ENCODE data around the gene UBA6.
"Not testable (repeated sequence)": the region's sequence is repeated elsewhere in the genome, so short reads cannot be mapped to it uniquely, and the experiment has no call there.

UBA6 gene

DNA sequence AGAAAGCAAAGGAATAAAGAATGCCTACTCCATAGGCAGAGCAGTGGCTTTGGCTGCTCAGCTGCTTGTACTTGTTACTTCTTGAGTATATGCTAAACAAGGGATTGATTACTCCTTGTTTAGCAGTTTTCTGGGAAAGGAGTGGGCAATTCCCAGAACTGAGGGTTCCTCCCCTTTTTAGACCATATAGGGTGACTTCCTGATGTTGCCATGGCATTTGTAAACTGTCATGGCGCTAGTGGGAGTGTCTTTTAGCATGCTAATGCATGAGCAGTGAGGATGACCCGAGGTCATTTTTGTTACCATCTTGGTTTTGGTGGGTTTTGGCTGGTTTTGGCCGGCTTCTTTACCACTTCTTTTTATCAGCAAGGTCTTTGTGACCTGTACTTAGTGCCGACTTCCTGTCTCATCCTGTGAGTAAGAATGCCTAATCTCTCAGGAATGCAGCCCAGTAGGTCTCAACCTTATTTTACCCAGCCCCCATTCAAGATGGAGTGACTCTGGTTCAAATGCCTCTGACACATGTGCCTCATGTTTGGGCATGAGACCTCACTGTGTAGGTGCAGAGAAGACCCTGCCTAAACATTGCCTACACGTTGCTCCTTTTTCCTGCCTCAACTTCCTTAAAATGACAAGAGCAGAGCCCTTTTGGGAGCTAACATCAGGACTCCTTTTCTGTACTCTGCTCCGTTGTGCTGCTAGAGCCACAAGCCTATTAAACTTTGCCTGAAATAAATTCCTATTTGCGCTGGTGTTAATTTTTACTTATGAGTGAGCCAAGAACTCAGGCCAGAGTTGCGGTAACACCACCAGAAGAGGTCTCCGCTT is 21.0 kb upstream of the UBA6 start:
- H3K27me3 Mint-ChIP-seq = no peaks in the 10 kb centered on the region
- no peaks in the 10 kb centered on the region for H3K9me3 Mint-ChIP-seq
- H3K4me1 Mint-ChIP-seq = peaks cover 5% of the 10 kb centered on the region
- DNase-seq = no peak
- H3K27ac Mint-ChIP-seq = no peak overlapping the region
- H3K36me3 Mint-ChIP-seq (ENCODE audit: low read depth) = peaks cover 21% of the 10 kb centered on the region
- ATAC-seq = no peak
- no peak overlapping the region for H3K4me3 Mint-ChIP-seq

DNA sequence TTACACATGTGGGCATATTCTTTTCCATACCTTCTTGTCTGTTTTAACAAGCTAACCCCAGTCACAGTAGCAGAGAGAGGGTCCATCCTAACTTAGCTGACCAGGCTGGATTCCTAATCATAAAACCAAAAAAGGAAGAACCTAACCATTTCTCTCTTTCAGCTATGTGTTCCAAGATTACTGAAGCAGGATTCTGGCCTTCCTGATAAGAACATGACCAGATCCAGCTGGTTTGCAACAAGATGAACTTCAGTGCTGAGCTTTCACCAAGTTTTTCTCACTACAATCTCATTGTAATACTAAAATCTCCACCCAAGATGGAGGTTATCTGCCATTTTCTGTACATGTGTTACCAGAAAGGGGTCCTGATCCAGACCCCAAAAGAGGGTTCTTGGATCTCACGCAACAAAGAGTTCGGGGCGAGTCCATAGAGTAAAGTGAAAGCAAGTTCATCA is 20.4 kb upstream of the UBA6 start:
- Mint-ChIP-seq H3K4me1 (no peaks in the 10 kb centered on the region), H3K4me3 (no peak overlapping the region), H3K27me3 (no peaks in the 10 kb centered on the region), H3K9me3 (no peaks in the 10 kb centered on the region), H3K36me3 (ENCODE audit: low read depth) (peaks cover 23% of the 10 kb centered on the region), H3K27ac (no peak overlapping the region)
- DNase-seq = no peak
- no peak for ATAC-seq

DNA sequence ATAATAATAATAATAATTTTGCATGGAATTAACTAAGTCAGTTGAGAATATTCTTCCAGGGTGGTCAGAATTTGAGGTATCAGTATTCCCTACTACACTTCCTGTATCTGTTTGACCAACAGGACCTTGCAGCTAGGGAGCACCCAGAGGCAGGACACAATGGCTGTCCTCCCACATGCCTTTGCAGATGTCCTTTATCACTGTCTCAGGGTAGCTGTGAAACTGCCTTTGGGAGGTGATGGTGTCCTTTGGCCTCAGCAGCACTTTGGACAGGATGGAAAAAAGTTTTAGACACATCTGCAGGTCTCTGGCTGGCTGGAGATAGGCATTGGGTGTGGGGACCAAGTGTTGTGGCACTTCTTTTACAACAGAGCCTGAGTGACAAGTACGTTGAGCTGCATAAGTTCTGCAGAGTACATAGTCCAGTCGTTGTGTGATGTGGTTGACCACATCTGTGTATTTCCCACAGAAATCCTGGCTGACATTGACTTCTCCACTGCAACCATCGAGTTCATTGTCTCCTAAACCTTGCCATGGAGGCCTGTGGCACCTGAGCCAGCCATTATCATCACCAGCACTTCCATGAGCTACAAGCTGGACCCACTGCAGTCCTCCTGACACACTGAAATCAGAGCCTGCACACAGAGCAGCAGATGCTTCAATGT is 19.1 kb upstream of the UBA6 start:
- ATAC-seq (no peak), DNase-seq (no peak)
- Mint-ChIP-seq H3K27me3 (no peaks in the 10 kb centered on the region), H3K9me3 (no peaks in the 10 kb centered on the region), H3K27ac (no peak overlapping the region), H3K4me3 (no peak overlapping the region), H3K4me1 (no peaks in the 10 kb centered on the region), H3K36me3 (ENCODE audit: low read depth) (peaks cover 26% of the 10 kb centered on the region)

DNA sequence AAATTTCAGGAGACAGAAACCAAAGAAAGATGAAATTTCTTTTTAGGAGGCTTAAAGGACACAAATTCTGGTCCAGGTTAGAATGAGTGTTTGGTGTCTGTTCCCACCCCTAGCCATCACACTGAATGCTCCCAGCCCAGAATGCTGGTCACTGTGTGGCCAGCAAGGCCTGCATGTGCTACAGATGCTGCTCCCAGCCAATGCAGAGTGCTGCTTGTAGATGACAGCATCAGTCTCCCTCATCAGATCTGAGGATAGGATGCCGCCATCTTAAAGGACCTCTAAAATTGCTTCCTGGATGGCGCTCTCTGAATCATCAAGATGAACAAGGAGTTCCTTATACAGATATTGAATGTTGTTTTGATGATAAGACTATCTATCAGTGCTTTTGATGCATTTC is 17.9 kb upstream of the UBA6 start:
- no peak for DNase-seq
- ATAC-seq = no peak
- Mint-ChIP-seq H3K4me3 (no peak overlapping the region), H3K36me3 (ENCODE audit: low read depth) (peaks cover 26% of the 10 kb centered on the region), H3K9me3 (no peaks in the 10 kb centered on the region), H3K27me3 (no peaks in the 10 kb centered on the region), H3K27ac (no peak overlapping the region), H3K4me1 (peaks cover 10% of the 10 kb centered on the region)

DNA sequence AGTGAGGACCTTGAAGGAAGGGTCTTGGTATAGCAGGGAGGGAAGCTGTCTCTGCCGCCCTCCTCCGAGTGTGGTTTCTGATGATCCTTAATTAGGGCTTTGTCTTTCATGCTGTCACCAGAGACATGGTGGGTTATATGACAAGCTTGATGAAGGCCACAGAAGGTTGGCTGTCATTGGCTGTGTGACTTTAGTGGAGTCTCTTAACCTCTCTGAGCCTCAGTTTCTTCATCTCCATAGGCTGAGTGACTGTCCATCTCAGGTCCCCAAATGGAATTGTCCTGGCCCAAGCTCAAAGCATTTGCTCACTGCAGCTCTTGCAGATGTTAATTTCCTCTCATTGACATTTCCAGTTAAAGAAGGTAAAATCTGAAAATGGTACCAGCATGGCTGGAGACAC is 16.6 kb upstream of the UBA6 start:
- Mint-ChIP-seq H3K27ac (no peak overlapping the region), H3K9me3 (no peaks in the 10 kb centered on the region)

DNA sequence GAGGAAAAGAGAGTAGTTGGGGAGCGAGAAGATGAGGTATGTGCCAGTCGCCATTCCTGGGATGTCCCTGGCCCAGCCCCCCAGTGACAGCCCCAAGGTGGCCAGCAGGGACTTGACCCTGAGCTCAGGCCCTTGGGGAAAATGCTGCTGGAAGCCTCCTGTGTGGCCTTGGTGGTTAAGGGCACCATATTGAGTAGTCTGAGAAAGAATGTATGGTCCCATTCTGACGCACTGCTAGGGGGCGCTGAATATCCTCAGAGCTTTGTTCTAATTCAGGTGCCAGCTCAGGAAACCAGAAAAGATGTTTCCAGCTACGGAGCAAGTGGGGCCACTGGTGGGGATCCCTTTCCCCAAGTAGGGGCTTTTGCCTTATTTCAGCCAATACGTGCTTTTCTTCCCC is 14.0 kb upstream of the UBA6 start:
- H3K4me1 Mint-ChIP-seq = peaks cover 32% of the 10 kb centered on the region
- H3K27ac Mint-ChIP-seq = no peak overlapping the region
- H3K36me3 Mint-ChIP-seq (ENCODE audit: low read depth) = peaks cover 9% of the 10 kb centered on the region
- no peaks in the 10 kb centered on the region for H3K27me3 Mint-ChIP-seq
- DNase-seq = no peak
- no peak overlapping the region for H3K4me3 Mint-ChIP-seq
- no peak for ATAC-seq
- no peaks in the 10 kb centered on the region for H3K9me3 Mint-ChIP-seq

More for the DNA sequence above, 16.6 kb upstream of the UBA6 start:
- H3K4me3 Mint-ChIP-seq = no peak overlapping the region
- ATAC-seq = no peak
- H3K27me3 Mint-ChIP-seq = no peaks in the 10 kb centered on the region
- peaks cover 24% of the 10 kb centered on the region for H3K36me3 Mint-ChIP-seq (ENCODE audit: low read depth)
- peaks cover 19% of the 10 kb centered on the region for H3K4me1 Mint-ChIP-seq
- DNase-seq = no peak

DNA sequence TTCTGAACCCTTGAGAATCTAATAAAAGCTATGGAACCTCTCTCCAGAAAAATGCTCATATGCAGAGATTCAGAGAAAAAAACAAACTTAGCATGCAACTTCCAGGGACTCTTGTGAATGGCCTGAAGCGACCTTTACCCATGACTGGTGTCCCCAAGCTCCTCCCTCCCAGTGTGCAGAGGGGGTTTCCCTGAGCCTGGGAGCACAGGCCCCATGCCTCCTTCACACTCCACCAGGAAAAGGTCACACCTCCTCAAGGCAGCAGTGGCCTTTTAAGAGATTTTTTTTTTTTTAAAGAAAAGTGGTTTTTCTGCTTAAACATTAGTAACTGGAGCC is 13.3 kb upstream of the UBA6 start:
- Mint-ChIP-seq H3K36me3 (ENCODE audit: low read depth) (peaks cover 14% of the 10 kb centered on the region), H3K9me3 (no peaks in the 10 kb centered on the region), H3K27ac (peak overlapping the region; percentile 83), H3K27me3 (no peaks in the 10 kb centered on the region), H3K4me1 (peaks cover 32% of the 10 kb centered on the region), H3K4me3 (peak overlapping the region; percentile 7)
- ATAC-seq (peak; percentile 99), DNase-seq (peak; percentile 70)

DNA sequence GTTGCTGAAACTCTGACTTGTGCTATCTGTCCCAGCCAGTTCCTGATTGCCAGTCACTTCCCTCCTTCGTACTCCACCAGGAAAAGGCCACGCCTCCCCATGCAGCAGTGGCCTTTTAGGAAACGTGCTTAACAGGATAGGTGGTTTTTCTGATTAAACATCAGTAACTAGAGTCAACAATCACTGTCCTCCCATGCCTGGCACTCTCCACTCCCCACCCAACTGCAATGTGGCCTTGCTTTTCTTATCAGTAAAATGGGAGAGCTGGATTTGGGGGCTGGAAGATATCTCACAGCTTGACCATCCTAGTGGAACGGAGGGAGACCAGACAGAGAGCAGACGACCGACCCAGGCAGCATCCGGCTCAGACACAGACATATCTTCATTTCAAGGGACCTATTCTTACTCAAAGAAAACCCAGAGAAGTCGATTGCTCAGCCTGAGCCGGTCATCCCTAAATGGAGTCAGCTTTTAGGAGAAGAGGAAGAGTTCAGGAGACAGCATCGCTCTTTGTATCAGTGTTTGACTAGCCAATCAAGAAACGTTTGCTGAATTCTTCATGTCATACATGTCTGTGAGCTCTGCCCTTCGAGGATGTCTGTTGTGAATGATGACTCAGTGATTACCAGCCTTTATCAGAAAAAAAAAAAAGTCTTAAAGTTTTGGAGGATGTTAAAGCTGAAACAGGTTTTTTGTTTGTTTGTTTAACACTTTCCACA is 12.7 kb upstream of the UBA6 start:
- H3K4me1 Mint-ChIP-seq = peaks cover 32% of the 10 kb centered on the region
- ATAC-seq = peak; percentile 75
- peaks cover 14% of the 10 kb centered on the region for H3K36me3 Mint-ChIP-seq (ENCODE audit: low read depth)
- DNase-seq = no peak
- H3K27me3 Mint-ChIP-seq = no peaks in the 10 kb centered on the region
- peak overlapping the region; percentile 83 for H3K27ac Mint-ChIP-seq
- H3K4me3 Mint-ChIP-seq = peak overlapping the region; percentile 7
- no peaks in the 10 kb centered on the region for H3K9me3 Mint-ChIP-seq

DNA sequence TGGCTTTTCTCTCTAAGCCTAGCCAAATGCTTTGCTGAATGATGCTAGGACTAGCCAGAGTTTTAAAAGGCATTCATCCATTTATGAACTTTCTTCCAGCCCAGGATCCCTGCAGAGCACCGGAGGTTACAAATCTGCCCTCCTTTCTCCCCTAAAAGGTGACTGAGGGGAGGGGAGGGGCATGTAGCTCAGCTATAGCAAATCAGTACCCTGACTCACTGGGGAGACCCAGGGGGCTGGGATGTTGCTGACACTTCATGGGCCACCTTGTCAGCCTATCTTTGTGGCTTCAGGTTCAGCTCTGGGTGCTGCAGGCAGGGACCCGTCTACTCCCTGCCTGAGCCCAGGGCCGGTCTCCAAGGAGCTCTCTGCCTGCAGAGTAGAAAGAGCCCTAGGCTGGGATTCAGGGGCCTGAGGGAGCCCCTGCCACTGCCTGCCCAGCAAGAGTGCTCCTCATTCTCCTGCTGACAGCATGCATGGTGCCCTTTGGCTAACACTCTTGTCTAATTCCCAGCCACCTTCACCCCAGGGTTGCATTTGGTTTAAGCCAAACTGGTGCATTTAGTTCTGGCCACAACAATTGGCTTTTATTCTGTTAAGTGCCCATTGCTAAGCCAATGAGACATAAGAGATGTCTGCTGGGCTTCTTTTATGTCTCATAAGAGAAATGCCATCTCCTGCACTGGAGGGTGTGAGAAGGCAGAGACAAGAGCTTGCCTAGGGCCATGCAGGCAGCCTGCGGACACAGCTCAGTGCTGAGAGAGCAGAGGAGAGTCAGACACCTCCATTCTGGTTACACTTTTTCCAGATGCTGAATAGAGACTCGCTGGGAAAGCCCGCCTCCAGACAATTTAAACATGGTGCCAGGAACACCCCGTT is 11.9 kb upstream of the UBA6 start:
- Mint-ChIP-seq H3K27me3 (no peaks in the 10 kb centered on the region), H3K4me1 (peaks cover 37% of the 10 kb centered on the region), H3K36me3 (ENCODE audit: low read depth) (peaks cover 21% of the 10 kb centered on the region), H3K4me3 (no peak overlapping the region), H3K27ac (peak overlapping the region; percentile 83), H3K9me3 (no peaks in the 10 kb centered on the region)
- ATAC-seq = no peak
- DNase-seq = no peak

DNA sequence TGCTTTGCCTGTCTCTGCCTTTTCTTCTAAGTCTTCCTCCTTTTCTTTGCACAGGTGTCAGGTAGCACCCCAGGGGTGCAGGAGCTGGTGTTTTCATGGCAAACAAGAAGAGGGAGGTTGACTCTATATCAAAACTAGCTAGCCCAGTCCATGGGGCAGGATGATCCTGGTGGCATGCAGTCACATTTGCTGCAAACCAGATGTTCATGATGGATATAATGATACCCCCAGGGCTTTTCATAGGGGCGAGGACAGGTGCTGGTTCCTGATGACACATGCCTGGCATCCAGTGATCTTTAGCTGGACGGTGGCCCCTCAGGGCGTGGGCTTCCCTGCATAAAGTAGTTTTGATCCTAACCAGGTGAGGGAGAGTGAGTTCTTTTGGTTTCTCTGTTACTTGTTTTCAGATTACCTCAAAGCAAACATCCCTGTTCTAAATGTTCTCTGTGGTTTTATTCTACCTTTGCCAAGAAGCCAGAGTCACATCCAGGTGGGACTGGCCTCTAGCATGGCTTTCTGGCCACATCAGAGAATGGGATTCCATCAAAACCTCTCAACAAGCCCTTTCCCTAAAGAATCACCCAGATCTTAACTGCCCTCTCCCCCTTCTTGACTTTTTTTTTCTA is 11.2 kb upstream of the UBA6 start:
- Mint-ChIP-seq H3K4me1 (peaks cover 37% of the 10 kb centered on the region), H3K27me3 (no peaks in the 10 kb centered on the region), H3K9me3 (no peaks in the 10 kb centered on the region), H3K36me3 (ENCODE audit: low read depth) (peaks cover 27% of the 10 kb centered on the region), H3K4me3 (no peak overlapping the region), H3K27ac (peak overlapping the region; percentile 31)
- DNase-seq (no peak), ATAC-seq (no peak)

DNA sequence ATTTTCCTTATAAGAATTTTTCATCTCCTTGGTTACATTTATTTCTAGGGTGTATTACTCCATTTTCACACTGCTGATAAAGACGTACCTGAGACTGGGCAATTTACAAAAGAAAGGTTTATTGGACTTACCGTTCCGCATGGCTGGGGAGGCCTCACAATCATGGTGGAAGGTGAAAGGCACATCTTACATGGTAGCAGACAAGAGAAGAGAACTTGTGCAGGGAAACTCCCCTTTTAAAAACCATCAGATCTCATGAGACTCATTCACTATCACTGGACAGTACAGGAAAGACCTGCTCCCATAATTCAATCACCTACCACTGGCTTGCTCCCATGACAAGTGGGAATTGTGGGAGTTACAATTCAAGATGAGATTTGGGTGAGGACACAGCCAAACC is 5.7 kb upstream of the UBA6 start:
- H3K4me1 Mint-ChIP-seq = peaks cover 49% of the 10 kb centered on the region
- not testable (repeated sequence) for DNase-seq, ATAC-seq, H3K27ac Mint-ChIP-seq, H3K27me3 Mint-ChIP-seq, H3K4me3 Mint-ChIP-seq
- H3K36me3 Mint-ChIP-seq (ENCODE audit: low read depth) = peaks cover 45% of the 10 kb centered on the region
- peaks cover 19% of the 10 kb centered on the region for H3K9me3 Mint-ChIP-seq

DNA sequence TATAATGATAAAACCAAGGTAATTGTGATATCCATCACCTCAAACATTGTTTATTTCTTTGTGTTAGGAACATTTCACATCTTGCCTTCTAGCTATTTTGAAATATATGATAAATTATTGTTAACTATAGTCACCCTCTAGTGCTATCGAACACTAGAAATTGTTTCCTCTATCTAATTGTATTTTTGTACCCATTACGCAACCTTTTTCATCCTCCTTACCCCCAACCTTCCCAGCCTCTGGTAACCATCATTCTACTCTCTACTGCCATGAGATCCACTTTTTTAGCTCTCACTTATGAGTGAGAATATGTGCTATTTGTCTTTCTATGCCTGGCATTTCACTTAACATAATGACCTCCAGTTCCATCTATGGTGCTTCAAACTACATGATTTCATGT is 3.9 kb upstream of the UBA6 start:
- Mint-ChIP-seq H3K4me3 (no peak overlapping the region), H3K27me3 (no peaks in the 10 kb centered on the region), H3K9me3 (peaks cover 19% of the 10 kb centered on the region), H3K4me1 (peaks cover 49% of the 10 kb centered on the region), H3K27ac (no peak overlapping the region), H3K36me3 (ENCODE audit: low read depth) (peaks cover 47% of the 10 kb centered on the region)
- ATAC-seq = no peak
- no peak for DNase-seq

DNA sequence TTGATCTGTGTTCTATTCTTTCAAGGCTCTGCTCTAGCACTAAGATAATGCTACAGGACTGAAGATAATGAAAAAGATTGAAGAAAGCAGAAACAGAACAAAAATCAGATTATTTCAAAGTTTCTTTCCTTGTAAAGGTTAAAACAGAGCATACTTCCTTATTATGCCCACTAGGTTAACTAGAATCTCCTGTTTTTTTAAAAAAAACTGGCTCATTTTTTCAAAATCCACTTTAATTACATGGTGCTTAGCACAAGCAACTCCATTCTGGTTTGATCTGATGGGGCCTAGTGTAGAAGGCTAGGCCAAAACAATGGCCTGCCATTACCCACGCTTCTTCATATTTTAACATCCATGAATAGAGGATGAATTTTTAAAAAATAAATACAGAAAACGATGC is 1.2 kb upstream of the UBA6 start:
- Mint-ChIP-seq H3K4me3 (peak overlapping the region; percentile 89), H3K36me3 (ENCODE audit: low read depth) (peaks cover 29% of the 10 kb centered on the region), H3K27me3 (no peaks in the 10 kb centered on the region), H3K4me1 (peaks cover 59% of the 10 kb centered on the region), H3K9me3 (peaks cover 19% of the 10 kb centered on the region), H3K27ac (peak overlapping the region; percentile 94)
- no peak for DNase-seq
- no peak for ATAC-seq

DNA sequence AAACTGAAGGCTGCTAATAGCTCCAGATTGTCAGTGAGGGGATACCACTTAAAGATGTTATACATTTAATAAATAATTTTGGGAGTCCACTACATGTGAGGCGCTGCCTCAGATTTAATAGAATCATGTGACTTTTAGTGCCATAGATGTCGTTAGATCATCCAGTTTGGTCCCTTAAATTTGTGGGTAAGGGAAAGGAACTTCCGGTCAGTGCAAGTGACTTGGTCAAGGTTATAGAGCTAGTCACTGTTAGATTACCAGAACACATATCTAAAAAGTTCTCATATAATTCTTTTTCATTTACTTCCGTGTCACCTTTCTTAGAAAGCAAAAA is 529 bp upstream of the UBA6 start:
- ATAC-seq = no peak

More for the DNA sequence above, 529 bp upstream of the UBA6 start:
- H3K36me3 Mint-ChIP-seq (ENCODE audit: low read depth) = peaks cover 22% of the 10 kb centered on the region
- H3K4me3 Mint-ChIP-seq = peak overlapping the region; percentile 89
- H3K9me3 Mint-ChIP-seq = peaks cover 14% of the 10 kb centered on the region
- H3K27me3 Mint-ChIP-seq = no peaks in the 10 kb centered on the region
- peaks cover 55% of the 10 kb centered on the region for H3K4me1 Mint-ChIP-seq
- DNase-seq = no peak
- peak overlapping the region; percentile 94 for H3K27ac Mint-ChIP-seq
